Omental fat pad (tissue), 4 donors: Measurements from ENCODE around the gene CD86. TPM values are rescaled to one million over a fixed set of nuclear protein-coding genes. Genes with fewer than 3 reads are reported as not detected.

Experiments
- ATAC-seq: fragments of 150-250 bp; one replicate; pipeline ENCODE4 v1.9.1; 2016; ENCODE audit warnings: mild to moderate bottlenecking, moderate library complexity; ENCODE audit not compliant: low FRiP score
- DNase-seq: peaks from one replicate; pipeline ENCODE4 v3.0.0-alpha.2; 2019; ENCODE audit warnings: low spot score
- CTCF ChIP-seq, 3 donors: fragments of 450-650 bp; IDR thresholded peaks; one replicate each; pipeline ENCODE4 v1.5.1; 2016 to 2017; ENCODE audit warnings: antibody characterized with exemption in 3 of 3, mild to moderate bottlenecking in 3 of 3, moderate library complexity in 2 of 3
- total RNA-seq, 4 donors: library from RNA; depleted of rRNA; stranded (reverse); fragments of >200 nt; gene quantifications; one replicate each; pipeline ENCODE4 v1.1.0, GENCODE V29; 2016

CD86 gene
- total RNA-seq, 4 donors from 2014 or later, result 10.7 to 21.6 (median 15.2) TPM

- ATAC-seq (no peak), DNase-seq (no peak)
- TF ChIP-seq CTCF (IDR thresholded peaks at IDR 0.05), result no peak
Measured at GRCh38 chr3:122079524-122080206, 24.5 kb downstream of the CD86 start.

- no peak for DNase-seq
- ATAC-seq, result no peak
- no peak for TF ChIP-seq CTCF (IDR thresholded peaks at IDR 0.05)
Measured at GRCh38 chr3:122080207-122080587, 25.0 kb downstream of the CD86 start.

DNA sequence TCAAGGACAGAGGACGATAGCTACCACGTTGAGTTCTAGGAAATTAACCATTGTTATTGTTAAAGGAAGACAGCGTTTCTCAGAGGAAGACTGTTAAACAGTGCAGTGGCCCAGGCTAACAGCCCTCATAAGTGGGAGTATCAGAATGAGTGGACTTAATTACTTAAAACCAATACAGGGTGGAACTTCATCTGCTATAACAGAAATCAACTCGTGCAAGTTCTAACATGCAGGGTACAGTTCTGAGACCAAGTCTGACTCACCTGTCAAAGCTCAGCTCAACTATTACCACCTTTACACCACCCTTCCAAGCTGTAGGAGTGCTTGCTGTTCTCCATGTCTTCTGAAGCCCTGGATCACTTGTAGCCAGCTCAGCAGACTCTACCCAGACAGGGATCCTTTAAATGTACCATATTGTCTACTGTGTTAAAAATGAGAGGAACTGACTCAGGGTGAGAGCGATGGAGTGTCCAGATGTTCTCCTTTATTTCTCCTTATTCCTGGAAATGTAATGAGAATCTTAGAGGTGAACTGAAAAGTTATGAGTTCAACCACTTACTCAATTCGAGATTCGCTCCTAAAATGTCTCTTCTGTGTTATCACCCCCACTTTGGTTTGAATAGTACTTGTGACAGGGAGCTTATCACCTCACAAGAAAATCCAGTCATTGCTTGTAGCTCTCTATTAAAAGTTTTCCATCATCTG is 26.5 kb downstream of the CD86 start:
- DNase-seq (no peak), ATAC-seq (no peak)
- no peak for TF ChIP-seq CTCF (IDR thresholded peaks at IDR 0.05)

GRCh38 chr3:122082357-122082756 is 27.2 kb downstream of the CD86 start:
- ATAC-seq (no peak), DNase-seq (no peak)
- TF ChIP-seq CTCF (IDR thresholded peaks at IDR 0.05), result no peak

DNA sequence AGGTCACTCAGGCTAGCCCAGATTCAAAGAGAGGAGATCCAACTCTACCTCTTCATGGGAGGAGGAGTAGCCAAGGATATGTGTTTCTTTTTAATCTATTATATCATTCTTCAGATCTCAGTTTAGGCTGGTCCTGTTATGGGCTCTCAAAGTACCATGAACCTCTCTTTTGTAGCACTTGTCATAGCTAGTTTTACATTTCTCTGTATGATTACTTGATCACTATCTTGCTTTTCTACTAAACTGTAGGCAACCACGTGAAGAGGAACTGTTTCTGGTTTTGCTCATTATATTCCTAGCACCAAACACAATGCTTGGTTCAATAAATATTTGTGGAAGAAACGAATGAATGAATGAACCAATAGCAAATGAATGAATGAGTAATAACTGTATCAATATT is 29.6 kb downstream of the CD86 start:
- DNase-seq (no peak), ATAC-seq (no peak)

DNA sequence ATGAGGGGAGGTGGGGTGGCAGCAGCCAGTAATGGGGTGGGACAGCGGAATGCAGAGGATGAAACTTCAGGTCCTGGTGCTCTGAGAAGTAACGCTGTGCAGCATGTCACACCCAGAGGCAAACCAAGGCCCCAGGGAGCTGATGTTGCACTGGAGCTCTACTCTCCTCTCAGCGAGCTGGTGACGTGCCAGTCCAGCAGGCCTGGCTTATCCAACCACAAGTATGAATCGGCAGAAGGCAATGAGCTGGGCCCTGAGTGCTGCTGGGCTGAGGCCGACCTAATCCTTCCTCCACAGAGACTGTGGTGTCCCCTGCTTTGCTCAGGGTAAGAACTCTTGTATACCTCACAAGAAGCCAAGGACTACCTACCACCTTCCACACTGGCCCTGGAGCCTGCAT is 30.5 kb downstream of the CD86 start:
- no peak for DNase-seq
- TF ChIP-seq CTCF (IDR thresholded peaks at IDR 0.05), result no peak
- ATAC-seq, result no peak

More for the DNA sequence above, 29.6 kb downstream of the CD86 start:
- TF ChIP-seq CTCF (IDR thresholded peaks at IDR 0.05), result no peak

DNA sequence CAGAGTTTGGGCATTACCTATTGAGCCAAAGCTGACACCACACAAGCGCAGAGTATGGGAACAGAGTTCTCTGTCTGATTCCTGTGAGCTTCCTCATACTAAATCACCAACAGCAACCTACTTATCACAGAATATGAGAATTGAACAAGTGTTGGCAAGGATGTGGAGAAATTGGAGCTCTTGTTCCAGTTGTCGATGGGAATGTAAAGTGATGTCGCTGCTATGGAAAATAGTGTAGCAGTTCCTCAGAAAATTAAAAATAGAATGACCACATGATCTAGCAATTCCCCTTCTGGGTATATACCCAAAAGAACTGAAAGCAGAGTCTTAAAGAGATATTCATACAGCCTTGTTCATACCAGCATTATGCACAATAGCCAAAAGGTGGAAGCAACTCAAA is 33.4 kb downstream of the CD86 start:
- ATAC-seq (no peak), DNase-seq (no peak)
- no peak for TF ChIP-seq CTCF (IDR thresholded peaks at IDR 0.05)
